GM13976 (cell line): ENCODE results near the gene TRAM2.

Experiments used
- DNase-seq: peaks from one replicate; pipeline ENCODE4 v3.0.0; 2012; ENCODE audit warnings: low spot score
- in situ Hi-C: fragments of 300-500 bp; cut with MboI; formaldehyde crosslinking; loops from one replicate; pipeline ENCODE4 v1.12.0; 2022; ENCODE audit warnings: low sequenced_read_pairs, mixed read lengths, inconsistent platforms; ENCODE audit not compliant: unreplicated experiment
- TF ChIP-seq, protein P1 (sequence below): IDR thresholded peaks from 2 replicates; pipeline ENCODE4 v1.5.1; 2012; ENCODE audit warnings: borderline replicate concordance, mild to moderate bottlenecking; ENCODE audit not compliant: insufficient read depth; ENCODE audit errors: extremely low read depth, missing control alignments, control extremely low read depth

The TRAM2 gene

DNA sequence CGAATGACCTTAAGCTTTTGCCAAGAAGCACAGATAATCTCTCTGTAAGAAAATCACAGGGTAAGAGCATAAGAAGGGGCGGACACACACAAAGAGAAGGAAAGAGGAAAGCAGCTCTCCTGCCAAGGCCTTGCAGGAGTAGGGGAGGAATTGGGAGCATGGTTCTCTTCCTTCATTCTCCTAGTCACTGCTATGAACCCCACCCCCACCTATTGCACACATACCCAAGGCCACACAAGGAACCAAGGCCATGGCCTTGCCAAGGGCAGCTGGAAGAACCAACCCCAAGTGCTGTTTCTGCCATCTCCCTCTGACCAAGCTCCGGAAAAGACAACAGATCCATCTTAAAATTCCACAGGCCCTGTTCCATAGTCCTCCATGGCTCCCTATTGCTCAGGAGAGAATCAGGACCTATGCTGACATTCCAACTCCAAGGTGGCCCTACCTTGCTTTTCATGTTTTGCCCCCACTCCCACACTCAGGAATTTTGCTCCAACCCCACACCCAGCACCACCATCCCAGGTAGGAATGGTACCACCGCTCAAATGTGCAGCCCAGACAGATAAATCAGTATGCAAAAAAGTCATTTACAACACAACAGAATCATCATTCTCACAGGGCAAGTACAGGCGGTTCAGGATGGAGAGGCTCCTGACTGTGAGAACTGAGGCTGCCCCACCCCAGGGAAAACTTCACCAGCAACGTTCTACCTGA, 31.3 kb downstream of the TRAM2 start:
- in situ Hi-C loops, result no loop called here
- no peak for DNase-seq
- TF ChIP-seq, protein P1, sequence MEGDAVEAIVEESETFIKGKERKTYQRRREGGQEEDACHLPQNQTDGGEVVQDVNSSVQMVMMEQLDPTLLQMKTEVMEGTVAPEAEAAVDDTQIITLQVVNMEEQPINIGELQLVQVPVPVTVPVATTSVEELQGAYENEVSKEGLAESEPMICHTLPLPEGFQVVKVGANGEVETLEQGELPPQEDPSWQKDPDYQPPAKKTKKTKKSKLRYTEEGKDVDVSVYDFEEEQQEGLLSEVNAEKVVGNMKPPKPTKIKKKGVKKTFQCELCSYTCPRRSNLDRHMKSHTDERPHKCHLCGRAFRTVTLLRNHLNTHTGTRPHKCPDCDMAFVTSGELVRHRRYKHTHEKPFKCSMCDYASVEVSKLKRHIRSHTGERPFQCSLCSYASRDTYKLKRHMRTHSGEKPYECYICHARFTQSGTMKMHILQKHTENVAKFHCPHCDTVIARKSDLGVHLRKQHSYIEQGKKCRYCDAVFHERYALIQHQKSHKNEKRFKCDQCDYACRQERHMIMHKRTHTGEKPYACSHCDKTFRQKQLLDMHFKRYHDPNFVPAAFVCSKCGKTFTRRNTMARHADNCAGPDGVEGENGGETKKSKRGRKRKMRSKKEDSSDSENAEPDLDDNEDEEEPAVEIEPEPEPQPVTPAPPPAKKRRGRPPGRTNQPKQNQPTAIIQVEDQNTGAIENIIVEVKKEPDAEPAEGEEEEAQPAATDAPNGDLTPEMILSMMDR, result no peak

DNA sequence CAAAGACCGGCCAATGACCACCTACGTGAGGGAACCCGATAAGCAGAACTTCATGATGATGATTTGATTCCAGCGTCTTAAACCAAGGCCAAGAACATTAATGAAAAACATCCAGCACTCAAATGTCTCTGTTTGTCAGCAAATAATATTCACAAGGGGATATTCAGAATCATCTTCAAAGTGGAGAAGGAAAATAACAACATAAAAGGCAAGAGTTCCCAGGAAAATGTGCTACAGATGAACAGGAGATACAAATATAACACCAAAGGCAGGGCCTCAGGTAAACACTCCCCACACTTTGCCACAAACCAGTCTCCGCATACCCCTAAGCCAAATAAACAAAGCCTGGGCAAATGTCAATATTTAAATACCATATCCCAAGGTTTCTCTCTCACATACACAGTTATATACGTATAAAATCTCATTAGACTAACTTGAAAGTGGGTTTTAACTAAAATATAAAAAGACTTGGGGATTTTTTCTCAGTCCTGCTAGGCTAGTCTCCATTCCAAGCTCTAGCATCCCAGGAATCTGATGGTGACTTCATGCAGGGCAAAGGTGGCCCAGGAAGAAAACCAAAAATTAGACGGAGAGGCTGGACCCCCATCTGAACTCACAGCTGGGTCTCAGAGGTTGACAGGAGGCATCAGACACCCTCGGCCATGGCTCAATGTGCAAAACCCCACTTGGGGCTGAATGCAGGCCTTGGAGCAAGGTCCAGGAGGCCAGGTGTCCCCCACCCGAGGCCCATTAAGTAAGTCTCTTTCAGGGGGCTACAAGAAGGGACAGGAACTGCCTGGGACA, 32.1 kb downstream of the TRAM2 start:
- in situ Hi-C loops, result no loop called here
- TF ChIP-seq, protein P1, result no peak

DNA sequence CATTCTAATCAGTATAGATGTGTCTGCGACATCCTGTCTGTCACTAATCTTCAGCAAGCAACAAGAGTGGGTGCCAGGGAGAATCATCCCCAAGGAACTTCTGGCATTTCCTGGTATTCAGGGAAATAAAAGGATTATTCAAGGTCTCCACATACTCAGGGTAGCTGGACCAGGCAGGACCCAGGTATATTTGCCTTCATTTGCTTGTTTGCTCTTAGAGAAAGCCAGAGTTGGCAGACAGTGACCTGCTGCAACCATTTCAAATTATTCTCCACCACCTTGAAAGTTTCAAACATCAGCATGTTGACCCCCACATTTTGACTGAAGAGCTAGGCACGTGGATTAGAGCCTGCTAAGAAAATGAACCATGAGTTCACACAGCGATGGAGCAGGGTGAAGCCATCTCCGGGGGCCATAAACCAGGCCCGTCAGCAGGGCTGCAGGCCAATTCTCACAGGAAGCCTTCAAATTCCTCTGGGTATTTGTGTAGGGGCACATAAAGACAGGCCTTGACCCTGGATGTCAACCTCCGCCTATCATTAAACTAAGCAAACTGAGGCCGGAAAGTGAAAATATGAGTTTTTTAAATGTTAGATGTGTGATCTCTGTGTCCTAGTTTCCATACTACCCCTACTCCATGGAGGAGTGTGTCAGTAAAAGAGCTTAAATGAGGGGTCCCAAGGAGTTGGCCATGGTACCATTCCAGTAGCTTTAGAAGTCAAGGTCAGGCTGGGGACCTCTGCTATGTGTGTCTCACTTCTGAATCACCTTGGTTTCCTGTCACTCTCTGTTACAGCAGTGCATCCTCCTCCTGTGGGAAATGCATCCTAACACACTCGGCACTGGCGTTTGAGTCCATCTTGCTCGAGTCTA, 32.9 kb downstream of the TRAM2 start:
- TF ChIP-seq, protein P1, result no peak
- DNase-seq, result no peak
- in situ Hi-C loops, result no loop called here

More for the DNA sequence above, 32.1 kb downstream of the TRAM2 start:
- DNase-seq, result no peak

DNA sequence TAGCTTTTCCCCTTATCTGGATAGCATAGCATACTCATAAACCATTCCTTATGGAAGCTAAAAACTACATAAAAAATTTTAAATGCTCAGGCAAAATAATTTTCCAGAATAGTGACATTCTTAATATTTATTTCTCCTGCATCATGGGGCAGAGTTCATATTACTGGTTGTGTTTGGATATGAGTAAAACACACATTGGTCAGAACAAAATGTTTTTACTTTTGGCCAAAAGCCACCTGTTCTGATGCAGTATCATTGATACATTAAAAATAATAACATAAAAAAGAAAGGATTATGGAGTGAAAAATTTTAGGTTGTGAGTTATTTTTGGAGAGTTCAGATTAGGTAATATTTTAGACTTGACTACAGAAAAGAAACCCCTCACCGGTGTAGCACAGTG, 33.6 kb downstream of the TRAM2 start:
- no peak for DNase-seq
- in situ Hi-C loops, result no loop called here
- TF ChIP-seq, protein P1, result no peak

DNA sequence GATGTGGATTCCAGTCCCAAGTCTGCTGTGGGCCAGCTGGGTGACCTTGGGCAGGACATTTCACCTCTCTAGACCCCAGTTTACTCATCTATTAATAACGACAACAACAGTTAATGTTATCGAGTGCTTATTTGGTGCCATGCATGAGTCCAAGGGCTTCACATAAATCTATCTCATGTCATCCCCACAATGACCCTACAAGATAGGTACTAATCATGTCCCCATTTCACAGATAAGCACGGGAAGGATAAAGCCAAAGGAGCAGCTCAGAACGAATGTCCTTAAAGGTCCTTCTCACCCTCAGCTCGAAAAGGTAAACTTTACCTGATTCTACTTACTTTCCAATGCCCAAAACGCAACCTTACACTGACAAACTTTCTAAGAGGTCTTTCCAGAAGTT, 35.7 kb downstream of the TRAM2 start:
- DNase-seq, result no peak
- in situ Hi-C loops, result no loop called here
- TF ChIP-seq, protein P1, result no peak

DNA sequence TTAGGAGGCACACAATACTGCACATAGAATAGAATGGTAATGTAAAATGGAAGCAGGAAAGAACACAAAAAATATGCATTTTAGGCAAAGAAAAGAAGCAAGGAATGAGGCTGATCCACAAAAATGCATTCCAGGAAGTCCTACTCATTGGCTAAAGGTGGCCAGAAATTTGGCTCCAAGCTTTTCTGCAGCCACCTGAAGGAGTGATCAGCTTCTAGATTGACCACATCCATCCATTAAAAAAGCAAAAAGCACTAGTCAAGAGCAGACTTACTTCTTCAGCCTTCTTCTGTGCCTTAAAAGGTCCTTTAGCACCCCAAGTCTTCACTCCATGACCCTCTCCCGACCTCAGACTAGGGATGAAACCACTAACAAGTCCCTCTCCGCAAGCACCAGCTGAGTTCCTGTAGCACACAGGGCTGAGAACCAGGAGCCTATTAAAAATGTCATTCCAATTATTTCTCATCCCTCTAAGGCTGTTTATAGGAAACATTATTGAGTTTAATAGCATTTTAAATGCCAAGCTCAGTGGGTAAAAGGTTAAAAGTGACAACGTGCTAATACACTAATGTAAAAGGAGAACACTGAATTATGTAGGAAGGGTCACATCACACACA, 36.5 kb downstream of the TRAM2 start:
- TF ChIP-seq, protein P1, result no peak
- in situ Hi-C loops, result no loop called here
- DNase-seq, result no peak
